ENCODE data around the gene GCFC2.
"Not testable (repeated sequence)": the region's sequence is repeated elsewhere in the genome, so short reads cannot be mapped to it uniquely, and the experiment has no call there.

Gene GCFC2

DNA sequence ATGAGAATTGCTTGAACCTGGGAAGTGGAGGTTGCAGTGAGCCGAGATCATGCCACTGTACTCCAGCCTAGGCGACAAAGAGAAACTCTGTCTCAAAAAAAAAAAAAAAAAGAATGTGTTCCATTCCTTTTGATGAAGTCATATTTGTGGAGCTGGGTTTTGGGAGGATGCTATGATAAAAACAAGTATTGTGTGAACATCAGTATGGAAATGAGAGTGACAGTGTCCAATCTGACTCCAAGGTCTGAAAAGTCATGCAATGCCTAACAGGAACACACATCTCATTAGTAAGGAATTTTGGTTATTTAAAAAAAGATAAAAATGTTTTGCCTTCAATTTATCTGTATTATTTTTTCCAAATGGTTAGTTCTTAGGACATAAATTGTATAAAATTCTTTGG lies 11.8 kb downstream of the GCFC2 start:
- Mint-ChIP-seq H3K27me3 (ENCODE audit: low read depth, poor library complexity) (no peaks in the 10 kb centered on the region), H3K4me1 (no peaks in the 10 kb centered on the region), H3K4me3 (no peak overlapping the region), H3K27ac (no peak overlapping the region), H3K36me3 (ENCODE audit: low read depth) (peaks cover 79% of the 10 kb centered on the region), H3K9me3 (peaks cover 17% of the 10 kb centered on the region)
- TF ChIP-seq, protein P1, sequence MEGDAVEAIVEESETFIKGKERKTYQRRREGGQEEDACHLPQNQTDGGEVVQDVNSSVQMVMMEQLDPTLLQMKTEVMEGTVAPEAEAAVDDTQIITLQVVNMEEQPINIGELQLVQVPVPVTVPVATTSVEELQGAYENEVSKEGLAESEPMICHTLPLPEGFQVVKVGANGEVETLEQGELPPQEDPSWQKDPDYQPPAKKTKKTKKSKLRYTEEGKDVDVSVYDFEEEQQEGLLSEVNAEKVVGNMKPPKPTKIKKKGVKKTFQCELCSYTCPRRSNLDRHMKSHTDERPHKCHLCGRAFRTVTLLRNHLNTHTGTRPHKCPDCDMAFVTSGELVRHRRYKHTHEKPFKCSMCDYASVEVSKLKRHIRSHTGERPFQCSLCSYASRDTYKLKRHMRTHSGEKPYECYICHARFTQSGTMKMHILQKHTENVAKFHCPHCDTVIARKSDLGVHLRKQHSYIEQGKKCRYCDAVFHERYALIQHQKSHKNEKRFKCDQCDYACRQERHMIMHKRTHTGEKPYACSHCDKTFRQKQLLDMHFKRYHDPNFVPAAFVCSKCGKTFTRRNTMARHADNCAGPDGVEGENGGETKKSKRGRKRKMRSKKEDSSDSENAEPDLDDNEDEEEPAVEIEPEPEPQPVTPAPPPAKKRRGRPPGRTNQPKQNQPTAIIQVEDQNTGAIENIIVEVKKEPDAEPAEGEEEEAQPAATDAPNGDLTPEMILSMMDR (IDR thresholded peaks at IDR 0.05) = no peak
- DNase-seq = no peak

DNA sequence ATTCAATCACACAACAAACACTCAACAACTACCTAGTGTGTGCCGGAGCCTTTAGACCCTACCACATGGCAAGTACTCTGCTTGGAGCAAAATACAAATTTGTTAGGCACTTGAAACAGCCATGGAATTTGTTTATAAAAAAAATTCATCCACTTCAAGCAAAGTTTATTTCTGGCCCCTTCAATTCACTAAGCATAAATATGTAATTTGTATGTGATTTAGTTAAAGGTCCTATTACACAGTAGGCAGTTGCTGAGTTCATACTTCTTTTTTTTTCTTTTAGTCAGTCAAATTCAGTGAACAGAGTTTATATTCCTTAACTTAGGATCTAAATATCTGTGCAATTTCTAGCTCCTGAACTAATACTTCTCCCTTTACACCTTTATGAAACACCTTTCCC lies 22.5 kb downstream of the GCFC2 start:
- H3K9me3 Mint-ChIP-seq = peaks cover 4% of the 10 kb centered on the region
- TF ChIP-seq, protein P1 (IDR thresholded peaks at IDR 0.05) = no peak
- no peaks in the 10 kb centered on the region for H3K4me1 Mint-ChIP-seq
- no peaks in the 10 kb centered on the region for H3K27me3 Mint-ChIP-seq (ENCODE audit: low read depth, poor library complexity)
- H3K4me3 Mint-ChIP-seq = no peak overlapping the region
- no peak overlapping the region for H3K27ac Mint-ChIP-seq
- peaks cover 64% of the 10 kb centered on the region for H3K36me3 Mint-ChIP-seq (ENCODE audit: low read depth)
- DNase-seq = no peak

DNA sequence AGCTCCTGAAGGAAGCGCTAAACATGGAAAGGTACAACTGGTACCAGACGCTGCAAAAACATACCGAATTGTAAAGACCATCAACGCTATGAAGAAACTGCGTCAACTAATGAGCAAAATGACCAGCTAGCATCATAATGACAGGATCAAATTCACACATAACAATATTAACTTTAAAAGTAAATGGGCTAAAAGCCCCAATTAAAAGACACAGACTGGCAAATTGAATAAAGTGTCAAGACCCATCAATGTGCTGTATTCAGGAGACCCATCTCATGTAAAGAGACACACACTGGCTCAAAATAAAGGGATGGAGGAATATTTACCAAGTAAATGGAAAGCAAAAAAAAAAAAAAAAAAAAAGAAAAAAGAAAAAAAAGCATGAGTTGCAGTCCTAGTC lies 27.3 kb downstream of the GCFC2 start:
- H3K9me3 Mint-ChIP-seq; H3K27ac Mint-ChIP-seq; H3K27me3 Mint-ChIP-seq (ENCODE audit: low read depth, poor library complexity); H3K4me1 Mint-ChIP-seq; H3K4me3 Mint-ChIP-seq; DNase-seq: not testable (repeated sequence)
- peaks cover 75% of the 10 kb centered on the region for H3K36me3 Mint-ChIP-seq (ENCODE audit: low read depth)

DNA sequence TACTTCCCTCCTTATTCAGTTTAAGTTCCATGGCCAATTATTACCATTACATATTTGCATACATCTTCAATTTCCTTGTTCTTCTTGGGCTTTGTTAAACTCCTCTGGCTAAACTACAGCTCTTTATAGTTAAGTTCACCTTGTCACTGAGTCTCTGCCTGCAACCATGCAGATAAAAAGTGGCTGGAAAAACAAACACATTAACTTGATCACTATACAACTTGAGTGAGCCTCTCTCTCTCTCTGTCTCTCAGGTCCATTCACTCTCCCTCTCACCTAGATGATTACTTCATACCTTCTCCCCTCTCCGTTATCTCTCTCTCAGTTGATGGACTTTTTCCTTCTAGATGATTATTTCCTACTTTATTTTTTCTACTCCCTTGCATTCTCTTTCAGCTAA lies 30.3 kb downstream of the GCFC2 start:
- TF ChIP-seq, protein P1 (IDR thresholded peaks at IDR 0.05) = no peak
- Mint-ChIP-seq H3K27me3 (ENCODE audit: low read depth, poor library complexity) (no peaks in the 10 kb centered on the region), H3K4me1 (peaks cover 10% of the 10 kb centered on the region), H3K9me3 (peaks cover 9% of the 10 kb centered on the region), H3K27ac (no peak overlapping the region), H3K36me3 (ENCODE audit: low read depth) (peaks cover 63% of the 10 kb centered on the region), H3K4me3 (no peak overlapping the region)
- no peak for DNase-seq

DNA sequence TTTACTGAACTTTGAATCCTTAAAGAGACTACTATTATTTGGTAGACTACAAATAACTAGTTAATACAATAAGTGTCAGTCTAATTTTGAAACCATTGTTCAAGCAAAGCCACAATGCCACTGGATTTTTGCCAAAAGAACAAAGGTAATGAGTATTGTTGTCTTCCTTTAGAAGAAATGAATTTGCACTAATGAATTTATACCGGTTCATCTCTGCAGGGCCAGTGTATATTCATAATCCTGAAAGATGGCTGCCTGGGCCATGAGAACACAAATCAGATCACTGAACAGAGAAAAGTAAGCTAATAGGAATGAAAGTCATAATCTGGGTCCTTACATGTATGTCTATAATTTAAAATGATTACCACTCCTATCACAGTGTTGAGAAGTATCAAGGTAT lies 31.2 kb downstream of the GCFC2 start:
- Mint-ChIP-seq H3K27me3 (ENCODE audit: low read depth, poor library complexity) (no peaks in the 10 kb centered on the region), H3K36me3 (ENCODE audit: low read depth) (peaks cover 54% of the 10 kb centered on the region), H3K4me3 (no peak overlapping the region), H3K27ac (no peak overlapping the region), H3K9me3 (peaks cover 9% of the 10 kb centered on the region), H3K4me1 (peaks cover 10% of the 10 kb centered on the region)
- TF ChIP-seq, protein P1 (IDR thresholded peaks at IDR 0.05) = no peak
- DNase-seq = no peak

DNA sequence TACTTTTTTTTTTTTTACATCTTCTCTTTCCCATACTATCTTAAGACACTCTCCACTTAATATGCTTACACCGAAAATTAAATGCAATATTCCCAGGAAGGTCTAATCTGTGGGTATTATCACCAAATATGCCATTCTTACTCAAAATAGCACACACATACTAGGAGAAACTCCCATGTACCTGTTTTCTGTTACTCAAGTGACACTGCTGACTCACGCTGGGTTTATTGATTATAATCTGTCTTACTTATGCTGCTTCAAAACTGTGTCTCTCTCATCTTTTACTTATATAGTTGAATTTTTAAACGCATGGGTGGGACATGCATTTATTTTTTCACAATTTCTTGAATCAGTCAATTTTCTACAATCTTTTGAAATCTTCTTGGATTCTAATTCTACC lies 34.3 kb downstream of the GCFC2 start:
- DNase-seq = no peak
- H3K4me1 Mint-ChIP-seq = peaks cover 10% of the 10 kb centered on the region
- TF ChIP-seq, protein P1 (IDR thresholded peaks at IDR 0.05) = no peak
- H3K9me3 Mint-ChIP-seq = no peaks in the 10 kb centered on the region
- peaks cover 43% of the 10 kb centered on the region for H3K36me3 Mint-ChIP-seq (ENCODE audit: low read depth)
- H3K27ac Mint-ChIP-seq = no peak overlapping the region
- H3K27me3 Mint-ChIP-seq (ENCODE audit: low read depth, poor library complexity) = no peaks in the 10 kb centered on the region
- H3K4me3 Mint-ChIP-seq = no peak overlapping the region
